Spleen (tissue), 7 donors: Measurements from ENCODE around the gene CACNA1A.

ENCODE experiments used
- POLR2A ChIP-seq, 3 donors: fragments of 450-650 bp; IDR thresholded peaks; one replicate each; pipeline ENCODE4 v1.5.1; 2017; ENCODE audit warnings: antibody characterized with exemption in 3 of 3, mild to moderate bottlenecking in 1 of 3
- TF ChIP-seq, protein P1 (sequence below), 11 experiments: fragments of 200-600 bp in 7 of 11; fragments of 450-650 bp in 4 of 11; sonication (generic) in 4 of 11; IDR thresholded peaks in 8 of 11; conservative IDR thresholded peaks in 3 of 11; 1 replicate in 7 of 11; 2 replicates in 4 of 11; pipeline versions ENCODE4 v1.4.0 to v1.8.0; 2016 to 2021; ENCODE audit warnings: antibody characterized with exemption in 11 of 11, inconsistent platforms in 4 of 11, mild to moderate bottlenecking in 1 of 11
- donor health status: DM: no; HTN: no; CAD: no; lungs with moderate emphysema.
- donor health status: DM: no; HTN: no; CAD: no.
- donor health status: DM: no; HTN: no; CAD: no.

DNA sequence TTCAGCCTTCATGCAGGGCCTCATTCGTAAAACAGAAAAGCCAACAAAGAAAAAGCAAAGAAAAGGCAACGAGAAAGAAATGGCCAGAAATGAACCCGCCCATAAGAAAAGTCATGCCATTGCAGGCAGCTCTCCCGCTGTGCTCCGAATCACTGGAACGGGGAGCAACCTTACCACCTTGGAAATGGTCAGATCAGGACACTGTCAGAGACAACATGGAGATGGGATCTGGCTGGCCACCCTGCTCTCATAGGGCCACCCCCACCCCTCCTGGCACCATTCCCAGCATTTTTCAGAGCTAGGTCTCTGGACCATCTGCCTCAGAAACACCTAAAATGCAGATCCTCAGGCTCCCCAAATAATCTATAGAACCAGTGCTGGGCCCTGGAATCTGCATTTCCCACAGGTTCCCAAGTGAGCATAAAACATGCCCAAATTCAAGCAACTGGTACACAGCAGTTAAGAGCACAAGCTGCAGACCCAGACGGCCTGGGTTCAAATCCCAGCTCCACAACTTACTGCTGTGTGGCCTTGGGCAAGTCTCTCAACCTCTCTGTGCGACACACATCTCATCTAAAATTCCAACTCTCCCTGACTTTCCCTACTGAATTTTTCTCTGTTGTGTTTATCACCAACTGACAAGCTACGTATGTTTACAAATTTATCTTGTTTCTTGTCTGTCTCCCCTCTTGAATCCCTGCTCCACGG is 204.5 kb downstream of the CACNA1A start:
- no peak for TF ChIP-seq POLR2A (IDR thresholded peaks at IDR 0.05)
- TF ChIP-seq, protein P1, sequence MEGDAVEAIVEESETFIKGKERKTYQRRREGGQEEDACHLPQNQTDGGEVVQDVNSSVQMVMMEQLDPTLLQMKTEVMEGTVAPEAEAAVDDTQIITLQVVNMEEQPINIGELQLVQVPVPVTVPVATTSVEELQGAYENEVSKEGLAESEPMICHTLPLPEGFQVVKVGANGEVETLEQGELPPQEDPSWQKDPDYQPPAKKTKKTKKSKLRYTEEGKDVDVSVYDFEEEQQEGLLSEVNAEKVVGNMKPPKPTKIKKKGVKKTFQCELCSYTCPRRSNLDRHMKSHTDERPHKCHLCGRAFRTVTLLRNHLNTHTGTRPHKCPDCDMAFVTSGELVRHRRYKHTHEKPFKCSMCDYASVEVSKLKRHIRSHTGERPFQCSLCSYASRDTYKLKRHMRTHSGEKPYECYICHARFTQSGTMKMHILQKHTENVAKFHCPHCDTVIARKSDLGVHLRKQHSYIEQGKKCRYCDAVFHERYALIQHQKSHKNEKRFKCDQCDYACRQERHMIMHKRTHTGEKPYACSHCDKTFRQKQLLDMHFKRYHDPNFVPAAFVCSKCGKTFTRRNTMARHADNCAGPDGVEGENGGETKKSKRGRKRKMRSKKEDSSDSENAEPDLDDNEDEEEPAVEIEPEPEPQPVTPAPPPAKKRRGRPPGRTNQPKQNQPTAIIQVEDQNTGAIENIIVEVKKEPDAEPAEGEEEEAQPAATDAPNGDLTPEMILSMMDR (IDR thresholded peaks at IDR 0.05 in 8 of 11, conservative IDR thresholded peaks at IDR 0.05 in 3 of 11): no peak
